Astrocyte of the cerebellum (primary cell): ENCODE measurements around the gene TRDN.

ENCODE experiments used
- DNase-seq: peaks from one replicate; pipeline ENCODE4 v3.0.0-alpha.2; 2011; ENCODE audit warnings: low read depth
- H3K4me3 ChIP-seq: 2 replicates; pipeline ENCODE4 v1.5.1; 2011; ENCODE audit warnings: mild to moderate bottlenecking, low read depth, low read length, moderate library complexity
- in situ Hi-C: cut with HindIII; loops from 2 replicates; pipeline ENCODE4 v1.10.0; 2017; ENCODE audit warnings: low sequenced_read_pairs
- TF ChIP-seq, protein P1 (sequence below): IDR thresholded peaks from 2 replicates; pipeline ENCODE4 v1.5.1; 2012; ENCODE audit warnings: low read length, low read depth, moderate library complexity, mild to moderate bottlenecking; ENCODE audit errors: missing control alignments

The TRDN gene

DNA sequence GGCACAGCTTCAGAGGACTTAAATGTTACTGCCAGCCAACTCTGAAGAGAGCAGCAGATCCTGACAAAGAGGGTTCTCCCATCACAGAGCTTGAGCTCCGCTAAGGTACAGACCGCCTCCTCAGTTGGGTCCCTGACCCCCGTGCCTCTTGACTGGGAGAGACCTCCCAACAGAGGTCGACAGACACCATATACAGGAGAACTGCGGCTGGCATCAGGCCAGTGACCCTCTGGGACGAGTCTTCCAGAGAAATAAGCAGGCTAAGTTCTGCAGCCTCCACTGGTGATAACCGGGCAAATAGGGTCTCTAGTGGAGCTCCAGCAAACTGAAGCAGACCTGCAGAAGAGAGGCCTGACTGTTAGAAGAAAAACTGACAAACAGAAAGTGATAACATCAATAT is 453.8 kb downstream of the TRDN start:
- no peak overlapping the region for H3K4me3 ChIP-seq
- in situ Hi-C loops: no loop called here

DNA sequence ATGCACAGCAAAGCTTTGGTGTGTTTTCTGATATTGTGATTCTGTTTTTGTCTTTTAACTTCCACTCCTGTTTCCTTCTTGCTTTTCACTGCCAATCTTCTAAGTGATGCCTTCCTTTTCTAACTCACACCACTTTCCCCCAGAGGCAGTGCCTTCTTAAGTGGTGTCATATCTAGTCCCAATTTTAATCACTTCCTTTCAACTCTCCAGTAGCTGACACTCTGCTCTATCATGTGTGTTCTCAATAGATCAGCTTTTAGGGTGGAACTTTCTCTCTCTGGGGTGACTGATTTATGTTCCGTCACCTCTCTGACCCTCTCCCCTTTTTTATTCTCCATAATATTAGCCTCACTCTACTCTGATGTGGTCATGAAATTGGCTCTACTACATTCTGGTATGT is 460.0 kb downstream of the TRDN start:
- H3K4me3 ChIP-seq: no peak overlapping the region
- no peak for DNase-seq
- in situ Hi-C loops: no loop called here
- TF ChIP-seq, protein P1, sequence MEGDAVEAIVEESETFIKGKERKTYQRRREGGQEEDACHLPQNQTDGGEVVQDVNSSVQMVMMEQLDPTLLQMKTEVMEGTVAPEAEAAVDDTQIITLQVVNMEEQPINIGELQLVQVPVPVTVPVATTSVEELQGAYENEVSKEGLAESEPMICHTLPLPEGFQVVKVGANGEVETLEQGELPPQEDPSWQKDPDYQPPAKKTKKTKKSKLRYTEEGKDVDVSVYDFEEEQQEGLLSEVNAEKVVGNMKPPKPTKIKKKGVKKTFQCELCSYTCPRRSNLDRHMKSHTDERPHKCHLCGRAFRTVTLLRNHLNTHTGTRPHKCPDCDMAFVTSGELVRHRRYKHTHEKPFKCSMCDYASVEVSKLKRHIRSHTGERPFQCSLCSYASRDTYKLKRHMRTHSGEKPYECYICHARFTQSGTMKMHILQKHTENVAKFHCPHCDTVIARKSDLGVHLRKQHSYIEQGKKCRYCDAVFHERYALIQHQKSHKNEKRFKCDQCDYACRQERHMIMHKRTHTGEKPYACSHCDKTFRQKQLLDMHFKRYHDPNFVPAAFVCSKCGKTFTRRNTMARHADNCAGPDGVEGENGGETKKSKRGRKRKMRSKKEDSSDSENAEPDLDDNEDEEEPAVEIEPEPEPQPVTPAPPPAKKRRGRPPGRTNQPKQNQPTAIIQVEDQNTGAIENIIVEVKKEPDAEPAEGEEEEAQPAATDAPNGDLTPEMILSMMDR: no peak

More for the DNA sequence above, 453.8 kb downstream of the TRDN start:
- TF ChIP-seq, protein P1: no peak
- DNase-seq: no peak

DNA sequence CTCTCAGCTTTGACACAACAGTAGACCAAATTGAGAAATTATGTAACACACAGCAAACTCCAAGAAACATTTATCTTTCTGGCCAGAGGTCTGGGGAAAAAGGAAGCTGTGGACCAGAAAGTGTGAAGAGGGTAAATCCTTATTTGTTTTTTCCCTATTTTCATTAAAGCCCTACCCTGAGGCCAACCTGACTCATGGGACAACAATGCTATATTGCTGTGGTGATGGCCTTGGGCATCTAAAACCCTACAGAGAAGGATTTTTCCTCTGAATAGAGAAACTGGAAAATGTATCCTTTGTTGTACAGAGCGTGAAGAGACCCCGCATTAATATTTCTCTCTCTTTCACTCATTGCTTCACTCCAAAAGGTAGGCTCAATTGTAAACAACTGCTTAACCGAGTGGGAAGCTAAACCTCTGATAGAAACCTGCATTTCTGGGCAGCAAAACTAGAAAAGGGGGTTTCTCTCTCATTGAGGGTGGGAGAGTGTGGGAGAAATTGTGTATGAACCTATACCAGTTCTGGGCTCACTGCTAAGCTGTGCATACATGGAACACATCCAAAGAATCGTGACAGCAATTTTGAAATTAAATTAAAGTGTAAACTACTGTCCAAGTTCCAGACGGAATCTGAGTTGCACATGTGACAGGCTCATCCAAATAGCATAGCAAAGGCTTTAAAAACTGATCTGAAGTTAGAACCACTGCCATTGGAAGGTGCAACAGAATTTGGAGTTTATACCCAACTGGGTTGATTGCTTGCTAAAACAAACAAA is 465.2 kb downstream of the TRDN start:
- TF ChIP-seq, protein P1: no peak
- no peak for DNase-seq
- H3K4me3 ChIP-seq: no peak overlapping the region
- in situ Hi-C loops: no loop called here

DNA sequence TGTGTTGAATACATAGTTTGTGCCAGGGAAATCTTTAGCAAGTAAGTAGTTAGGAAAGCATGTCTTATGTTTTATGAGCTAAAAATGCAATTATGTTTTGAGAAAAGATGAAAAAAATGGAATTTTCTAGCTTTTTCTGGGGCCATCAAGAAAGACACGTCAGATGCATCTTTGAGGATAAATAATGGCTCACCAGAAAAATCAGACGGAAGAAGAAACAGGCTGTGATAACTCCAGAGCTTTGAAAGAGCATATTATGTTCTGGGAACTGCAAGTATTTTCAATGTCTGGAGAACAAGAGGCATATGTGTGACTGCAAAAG is 467.0 kb downstream of the TRDN start:
- no peak overlapping the region for H3K4me3 ChIP-seq
- in situ Hi-C loops: no loop called here
- TF ChIP-seq, protein P1: no peak
- no peak for DNase-seq

DNA sequence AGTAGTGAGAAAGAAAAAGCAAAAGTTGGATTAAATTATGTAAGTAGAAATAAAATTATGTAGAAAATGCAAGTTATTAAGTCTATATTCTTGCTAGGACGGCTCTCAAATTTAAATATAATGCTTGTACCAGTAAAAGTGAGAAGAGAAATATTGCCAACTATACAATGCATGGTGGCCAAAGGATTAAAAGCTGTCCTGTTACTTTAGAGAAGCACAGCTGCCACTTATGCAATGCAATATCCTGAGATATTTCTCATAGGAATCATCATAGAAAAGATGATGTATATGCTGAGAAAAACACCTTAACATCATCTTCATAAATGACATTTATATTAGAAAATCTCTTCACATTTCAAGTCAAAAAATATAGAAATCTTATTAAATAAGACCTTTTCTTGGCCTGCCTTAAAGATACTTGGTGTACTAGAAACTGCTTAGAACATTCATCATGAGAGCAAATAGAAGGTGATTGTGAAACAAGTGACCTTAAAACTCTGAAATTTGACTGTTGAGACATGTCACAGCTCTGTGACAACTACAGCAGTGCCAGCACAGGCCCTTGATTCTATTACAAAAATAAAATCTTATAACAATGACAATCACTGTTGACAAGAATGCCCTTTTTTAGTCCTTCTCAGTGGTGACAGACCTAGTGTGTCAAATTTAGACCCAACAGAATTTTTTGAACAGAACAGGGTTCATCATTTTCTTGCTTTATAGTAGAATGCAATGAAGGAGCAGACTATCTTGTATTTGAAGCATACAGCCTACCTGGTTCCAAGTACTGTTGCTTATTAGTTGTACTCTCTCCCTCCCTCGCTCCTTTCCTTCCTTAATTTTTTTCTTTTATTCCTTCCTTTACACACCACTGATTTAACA is 467.6 kb downstream of the TRDN start:
- in situ Hi-C loops: no loop called here
- no peak overlapping the region for H3K4me3 ChIP-seq
- TF ChIP-seq, protein P1: no peak
- DNase-seq: no peak

DNA sequence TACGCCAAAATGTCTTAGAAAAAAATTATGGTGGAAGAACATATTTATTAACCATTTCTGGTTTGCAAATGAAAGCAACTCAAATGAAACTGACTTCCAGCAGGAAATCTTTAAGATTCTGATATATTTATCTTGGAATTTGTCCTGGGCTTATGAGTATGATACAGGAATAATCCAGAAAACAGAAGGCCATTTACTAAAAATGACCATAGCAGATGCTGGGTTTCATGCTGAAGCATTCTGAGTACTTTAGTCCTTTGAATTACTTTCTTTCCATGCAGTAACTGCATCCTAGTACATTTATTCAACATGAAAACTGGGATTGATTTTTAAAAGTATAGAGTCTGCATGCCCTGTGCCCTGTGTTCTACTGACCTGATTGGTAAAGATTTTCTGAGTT is 468.3 kb downstream of the TRDN start:
- H3K4me3 ChIP-seq: no peak overlapping the region
- in situ Hi-C loops: no loop called here
- DNase-seq: no peak
- TF ChIP-seq, protein P1: no peak
